GM21576 (cell line): ENCODE measurements around the gene ATG9A.

Experiments used
- ATAC-seq: cut with Tn5 transposase; IDR thresholded peaks from one replicate; pipeline ENCODE4 v1.9.1; 2021; ENCODE audit warnings: mild to moderate bottlenecking, moderate library complexity; ENCODE audit not compliant: unreplicated experiment

The ATG9A gene

GRCh38 chr2:219178377-219179175 is 50.9 kb downstream of the ATG9A start:
- peak; percentile 16 for ATAC-seq

- ATAC-seq: peak; percentile 35
Measured at GRCh38 chr2:219177552-219178376, 51.7 kb downstream of the ATG9A start, which contains the start of gene RETREG2. RETREG2 (plus strand) TSS chr2:219178275; CDS start chr2:219178353, 78 bp downstream.

DNA sequence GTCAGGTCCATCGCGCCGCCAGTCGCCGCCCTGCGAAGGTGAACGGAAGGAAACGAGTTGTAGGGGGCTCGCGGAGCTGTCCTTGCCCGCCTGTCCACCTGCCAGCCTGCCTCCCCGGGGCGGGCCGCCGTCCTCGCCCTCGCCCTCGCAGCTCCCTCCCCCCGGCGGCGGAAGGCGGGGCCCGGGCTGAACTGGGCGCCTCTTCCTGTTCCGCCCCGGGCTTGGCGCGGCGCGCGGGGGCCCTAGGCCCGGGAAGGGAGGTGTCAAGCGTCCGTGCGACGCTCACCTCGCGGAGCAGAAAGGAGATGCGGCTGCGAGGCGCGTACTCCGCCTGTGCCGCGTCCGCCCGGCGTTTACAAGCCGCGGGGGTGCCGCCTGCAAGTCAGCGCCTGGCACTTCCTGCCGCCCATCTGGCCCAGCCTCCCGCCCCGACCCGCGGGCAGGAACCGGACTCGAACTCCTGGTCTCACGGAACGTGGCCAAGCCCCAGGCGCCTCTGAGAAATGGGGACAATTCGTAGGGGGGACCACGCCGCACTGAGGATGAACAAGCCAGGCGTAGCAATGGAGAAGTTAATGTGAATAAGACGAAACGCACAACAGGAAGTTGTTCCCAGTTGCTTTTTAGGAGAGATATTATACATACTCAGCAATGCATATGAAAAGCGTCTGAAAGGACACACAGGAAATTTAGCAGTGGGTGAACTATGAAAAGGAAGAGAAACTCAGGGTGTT is 52.5 kb downstream of the ATG9A start, which contains the start of gene CNPPD1:
TSS of gene CNPPD1 (minus strand) at position 108 of the 734 bp plus-strand sequence. CDS start at position 11, 97 bp downstream.
- ATAC-seq: peak; percentile 61

- peak; percentile 29 for ATAC-seq
Measured at GRCh38 chr2:219175928-219176817, 53.3 kb downstream of the ATG9A start.

DNA sequence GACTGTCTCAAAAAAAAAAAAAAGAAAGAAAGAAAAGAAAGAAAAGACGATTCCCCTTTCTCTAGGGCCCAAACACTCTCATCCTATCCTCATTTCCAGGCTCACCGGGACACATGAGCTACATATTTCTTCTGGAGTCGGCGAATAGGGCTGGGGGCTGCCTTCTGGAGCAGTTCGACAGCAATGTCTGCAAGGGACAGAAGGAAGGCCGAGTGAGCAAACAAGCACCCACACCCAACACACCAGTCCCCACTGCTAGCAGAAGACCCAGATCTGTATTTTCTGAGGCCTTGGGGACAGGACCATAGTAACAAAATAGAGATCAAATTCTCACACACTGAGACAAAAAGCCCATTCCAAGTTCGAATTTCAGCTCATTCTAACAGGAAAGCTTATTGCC is 54.0 kb downstream of the ATG9A start:
- no peak for ATAC-seq

DNA sequence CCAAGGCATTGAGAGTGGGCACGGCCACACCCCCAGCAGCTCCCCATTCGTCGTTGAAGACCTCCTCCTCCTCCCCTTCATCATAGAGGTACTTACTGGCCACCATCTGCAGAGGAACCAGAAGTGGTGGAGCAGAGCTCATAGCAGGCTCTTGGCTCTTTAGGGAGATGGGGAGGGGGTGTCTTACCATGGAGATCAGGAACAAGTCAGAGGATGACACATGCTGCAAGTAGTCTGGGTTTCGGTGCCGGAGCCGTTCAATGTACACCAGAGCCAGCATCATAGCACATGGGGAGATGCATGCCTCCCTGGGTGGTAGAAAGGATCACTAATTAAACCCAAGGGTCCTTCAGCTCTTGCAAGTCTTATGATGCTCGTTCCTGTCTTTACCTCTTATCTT is 54.6 kb downstream of the ATG9A start:
- no peak for ATAC-seq

GRCh38 chr2:219174146-219174545 is 55.3 kb downstream of the ATG9A start:
- no peak for ATAC-seq

GRCh38 chr2:219173176-219173575 is 56.3 kb downstream of the ATG9A start:
- ATAC-seq: no peak

DNA sequence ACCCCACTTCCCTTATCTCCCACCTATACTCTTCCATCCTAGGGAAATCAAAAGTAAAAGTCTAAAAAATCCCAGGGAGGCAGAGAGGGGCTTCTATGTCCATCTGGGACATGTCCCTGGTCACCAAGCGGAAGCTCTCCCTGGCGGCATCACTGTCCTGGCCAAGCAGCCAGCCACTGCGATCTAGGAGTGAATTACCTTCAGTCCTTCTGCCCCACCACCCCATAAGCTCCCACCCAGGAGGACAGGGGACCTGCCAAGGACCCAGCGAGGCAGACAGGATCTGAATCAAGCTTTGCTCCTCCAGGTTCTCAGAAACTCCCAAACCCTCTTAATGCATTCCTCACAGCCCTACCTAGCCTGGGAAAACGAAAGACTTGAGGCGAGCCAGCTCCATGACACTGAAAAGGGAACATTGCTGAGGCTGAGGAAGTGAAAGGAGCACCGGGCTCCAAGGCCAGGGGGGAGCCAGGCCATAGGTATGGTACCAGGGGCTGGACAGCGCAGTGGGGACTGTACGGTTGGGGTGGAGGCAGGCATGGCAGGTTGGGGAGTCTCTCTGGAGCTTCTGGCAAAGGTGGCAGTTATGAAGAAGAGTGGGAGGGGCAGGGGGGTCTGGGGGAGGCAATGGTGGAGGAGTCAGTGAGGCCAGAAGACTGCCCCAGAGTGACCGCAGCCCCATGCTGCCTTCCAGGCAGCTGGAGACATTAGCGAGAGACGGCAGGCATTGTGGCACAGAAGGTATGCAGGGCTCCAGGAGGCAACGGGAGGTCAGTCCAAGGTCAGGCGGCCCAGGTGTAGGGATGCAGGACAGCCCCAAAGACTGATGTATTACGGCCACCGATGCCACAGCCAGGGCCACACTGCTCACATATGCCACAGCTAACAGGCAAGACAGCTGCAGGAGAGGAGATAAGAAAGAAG is 56.9 kb downstream of the ATG9A start:
- ATAC-seq: no peak

GRCh38 chr2:219171231-219171651 is 58.2 kb downstream of the ATG9A start:
- no peak for ATAC-seq

- no peak for ATAC-seq
Measured at GRCh38 chr2:219169930-219170654, 59.3 kb downstream of the ATG9A start, which contains the start of gene SLC23A3. SLC23A3 (minus strand) TSS chr2:219170029; CDS start chr2:219169984, 45 bp downstream.
